Ishikawa (cell line): ENCODE results near the gene HOXD13.

ENCODE experiments used
- CEBPB ChIP-seq: IDR thresholded peaks from 2 replicates; pipeline ENCODE4 v1.6.1; 2012
- CREB1 ChIP-seq: IDR thresholded peaks from 2 replicates; pipeline ENCODE4 v1.6.1; 2012; ENCODE audit warnings: low read depth
- EGR1 ChIP-seq: IDR thresholded peaks from 2 replicates; pipeline ENCODE4 v1.6.1; 2012
- EP300 ChIP-seq: IDR thresholded peaks from 2 replicates; pipeline ENCODE4 v1.6.1; 2012; ENCODE audit warnings: borderline replicate concordance
- FOXM1 ChIP-seq: IDR thresholded peaks from 2 replicates; pipeline ENCODE4 v1.6.1; 2012; ENCODE audit warnings: low read depth, borderline replicate concordance
- MAX ChIP-seq: IDR thresholded peaks from 2 replicates; pipeline ENCODE4 v1.6.1; 2012
- NFIC ChIP-seq: IDR thresholded peaks from 2 replicates; pipeline ENCODE4 v1.6.1; 2012
- RAD21 ChIP-seq: IDR thresholded peaks from 2 replicates; pipeline ENCODE4 v1.6.1; 2012; ENCODE audit warnings: low read depth
- REST ChIP-seq: IDR thresholded peaks from 2 replicates; pipeline ENCODE4 v1.6.1; 2012; ENCODE audit warnings: low read depth, mild to moderate bottlenecking
- TAF1 ChIP-seq: IDR thresholded peaks from 2 replicates; pipeline ENCODE4 v1.6.1; 2012; ENCODE audit warnings: low read depth, mild to moderate bottlenecking
- TCF12 ChIP-seq: IDR thresholded peaks from 2 replicates; pipeline ENCODE4 v1.6.1; 2012; ENCODE audit warnings: low read depth
- TEAD4 ChIP-seq: IDR thresholded peaks from 2 replicates; pipeline ENCODE4 v1.6.1; 2012
- USF1 ChIP-seq: IDR thresholded peaks from 2 replicates; pipeline ENCODE4 v1.6.1; 2012
- YY1 ChIP-seq: IDR thresholded peaks from 2 replicates; pipeline ENCODE4 v1.6.1; 2012; ENCODE audit warnings: low read depth
- ZBTB7A ChIP-seq: IDR thresholded peaks from 2 replicates; pipeline ENCODE4 v1.6.1; 2012; ENCODE audit warnings: low read depth

The HOXD13 gene

GRCh38 chr2:176097820-176098365, 5.4 kb downstream of the HOXD13 start:
- no peak for TF ChIP-seq ZBTB7A
- TF ChIP-seq EP300 = no peak
- TF ChIP-seq USF1 = no peak
- TF ChIP-seq NFIC = no peak
- TF ChIP-seq CEBPB = no peak
- TF ChIP-seq CREB1 = no peak
- TF ChIP-seq YY1 = no peak
- no peak for TF ChIP-seq EGR1
- TF ChIP-seq TEAD4 = no peak
- TF ChIP-seq RAD21 = no peak
- TF ChIP-seq TAF1 = no peak
- no peak for TF ChIP-seq REST
- TF ChIP-seq MAX = no peak
- no peak for TF ChIP-seq FOXM1
- TF ChIP-seq TCF12 = no peak

GRCh38 chr2:176098366-176099158, 6.0 kb downstream of the HOXD13 start:
- TF ChIP-seq YY1 (no peak), TAF1 (no peak), CREB1 (no peak), NFIC (no peak), REST (no peak), EGR1 (no peak), CEBPB (no peak), TCF12 (no peak), RAD21 (no peak), EP300 (no peak), MAX (no peak), ZBTB7A (no peak), FOXM1 (no peak), USF1 (no peak), TEAD4 (no peak)

- TF ChIP-seq TAF1 (no peak), FOXM1 (no peak), EP300 (no peak), CEBPB (no peak), TCF12 (no peak), REST (no peak), EGR1 (no peak), NFIC (no peak), TEAD4 (no peak), RAD21 (no peak), CREB1 (no peak), YY1 (no peak), ZBTB7A (no peak), MAX (no peak), USF1 (no peak)
These were observed 6.7 kb downstream of the HOXD13 start for GRCh38 chr2:176099159-176099727.
